KMS-11 (cell line): ENCODE results near the gene PPAT.

Source experiments
- H2AFZ ChIP-seq: fragments of 200-600 bp; sonication (generic); 2 replicates; pipeline ENCODE4 v1.6.1; 2016; ENCODE audit warnings: antibody characterized with exemption, mixed run types, low read depth
- H3K27ac ChIP-seq: fragments of 200-600 bp; sonication (generic); 2 replicates; pipeline ENCODE4 v1.6.1; 2016; ENCODE audit warnings: mild to moderate bottlenecking, mixed run types
- H3K27me3 ChIP-seq: fragments of 200-600 bp; sonication (generic); 2 replicates; pipeline ENCODE4 v1.6.1; 2017; ENCODE audit warnings: mild to moderate bottlenecking, low read depth, mixed run types, moderate library complexity; ENCODE audit not compliant: insufficient read depth
- H3K36me3 ChIP-seq: fragments of 200-600 bp; sonication (generic); 2 replicates; pipeline ENCODE4 v1.6.1; 2017; ENCODE audit warnings: mild to moderate bottlenecking, mixed run types; ENCODE audit not compliant: insufficient read depth
- H3K4me1 ChIP-seq: fragments of 200-600 bp; sonication (generic); 2 replicates; pipeline ENCODE4 v1.6.1; 2016; ENCODE audit warnings: mild to moderate bottlenecking, low read depth, mixed run types; ENCODE audit not compliant: poor library complexity, severe bottlenecking
- H3K4me2 ChIP-seq: fragments of 200-600 bp; sonication (generic); 2 replicates; pipeline ENCODE4 v1.7.0; 2016; ENCODE audit warnings: mild to moderate bottlenecking, mixed run types
- H3K4me3 ChIP-seq: fragments of 200-600 bp; sonication (generic); IDR thresholded peaks from 2 replicates; pipeline ENCODE4 v1.6.1; 2017; ENCODE audit warnings: low read depth, low read length, mixed read lengths; ENCODE audit not compliant: insufficient read depth
- H3K79me2 ChIP-seq: fragments of 200-600 bp; sonication (generic); 2 replicates; pipeline ENCODE4 v1.6.1; 2016; ENCODE audit warnings: low read depth, mixed run types; ENCODE audit not compliant: insufficient read depth
- H3K9ac ChIP-seq: fragments of 200-600 bp; sonication (generic); 2 replicates; pipeline ENCODE4 v1.6.1; 2016; ENCODE audit warnings: mild to moderate bottlenecking, mixed run types
- H4K20me1 ChIP-seq: fragments of 200-600 bp; sonication (generic); 2 replicates; pipeline ENCODE4 v1.6.1; 2016; ENCODE audit warnings: mild to moderate bottlenecking, mixed run types; ENCODE audit not compliant: insufficient read depth
- TF ChIP-seq, protein P1 (sequence below): fragments of 200-600 bp; sonication (generic); conservative IDR thresholded peaks from 2 replicates; pipeline ENCODE4 v1.6.1; 2017; ENCODE audit warnings: low read depth, mild to moderate bottlenecking, antibody characterized with exemption, low read length, moderate library complexity, mixed read lengths

PPAT gene

DNA sequence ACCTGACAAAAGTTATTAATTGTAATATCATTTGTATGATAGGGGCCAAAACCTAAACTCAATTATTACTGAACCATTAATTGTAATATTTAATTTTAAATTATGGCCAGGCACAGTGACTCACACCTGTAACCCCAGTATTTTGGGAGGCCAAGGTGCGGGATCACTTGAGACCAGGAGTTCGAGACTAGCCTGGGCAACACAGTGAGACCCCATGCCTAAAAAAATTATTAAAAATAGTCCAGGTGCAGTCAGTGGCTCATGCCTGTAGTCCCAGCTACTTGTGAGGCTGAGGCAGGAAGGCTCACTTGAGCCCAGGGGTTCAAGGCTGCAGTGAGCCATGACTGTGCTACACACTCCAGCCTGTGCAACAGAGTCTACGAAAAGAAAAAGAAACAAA is 18.0 kb downstream of the PPAT start:
- no peaks in the 10 kb centered on the region for H3K27me3 ChIP-seq
- no peak overlapping the region for H3K4me3 ChIP-seq
- H3K4me1 ChIP-seq, result peaks cover 19% of the 10 kb centered on the region
- peaks cover 32% of the 10 kb centered on the region for H4K20me1 ChIP-seq
- TF ChIP-seq, protein P1, sequence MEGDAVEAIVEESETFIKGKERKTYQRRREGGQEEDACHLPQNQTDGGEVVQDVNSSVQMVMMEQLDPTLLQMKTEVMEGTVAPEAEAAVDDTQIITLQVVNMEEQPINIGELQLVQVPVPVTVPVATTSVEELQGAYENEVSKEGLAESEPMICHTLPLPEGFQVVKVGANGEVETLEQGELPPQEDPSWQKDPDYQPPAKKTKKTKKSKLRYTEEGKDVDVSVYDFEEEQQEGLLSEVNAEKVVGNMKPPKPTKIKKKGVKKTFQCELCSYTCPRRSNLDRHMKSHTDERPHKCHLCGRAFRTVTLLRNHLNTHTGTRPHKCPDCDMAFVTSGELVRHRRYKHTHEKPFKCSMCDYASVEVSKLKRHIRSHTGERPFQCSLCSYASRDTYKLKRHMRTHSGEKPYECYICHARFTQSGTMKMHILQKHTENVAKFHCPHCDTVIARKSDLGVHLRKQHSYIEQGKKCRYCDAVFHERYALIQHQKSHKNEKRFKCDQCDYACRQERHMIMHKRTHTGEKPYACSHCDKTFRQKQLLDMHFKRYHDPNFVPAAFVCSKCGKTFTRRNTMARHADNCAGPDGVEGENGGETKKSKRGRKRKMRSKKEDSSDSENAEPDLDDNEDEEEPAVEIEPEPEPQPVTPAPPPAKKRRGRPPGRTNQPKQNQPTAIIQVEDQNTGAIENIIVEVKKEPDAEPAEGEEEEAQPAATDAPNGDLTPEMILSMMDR, result no peak
- no peaks in the 10 kb centered on the region for H3K36me3 ChIP-seq
- H3K4me2 ChIP-seq, result no peak overlapping the region
- peaks cover 97% of the 10 kb centered on the region for H3K79me2 ChIP-seq
- H3K9ac ChIP-seq, result no peak overlapping the region
- no peak overlapping the region for H3K27ac ChIP-seq
- H2AFZ ChIP-seq, result no peak overlapping the region

DNA sequence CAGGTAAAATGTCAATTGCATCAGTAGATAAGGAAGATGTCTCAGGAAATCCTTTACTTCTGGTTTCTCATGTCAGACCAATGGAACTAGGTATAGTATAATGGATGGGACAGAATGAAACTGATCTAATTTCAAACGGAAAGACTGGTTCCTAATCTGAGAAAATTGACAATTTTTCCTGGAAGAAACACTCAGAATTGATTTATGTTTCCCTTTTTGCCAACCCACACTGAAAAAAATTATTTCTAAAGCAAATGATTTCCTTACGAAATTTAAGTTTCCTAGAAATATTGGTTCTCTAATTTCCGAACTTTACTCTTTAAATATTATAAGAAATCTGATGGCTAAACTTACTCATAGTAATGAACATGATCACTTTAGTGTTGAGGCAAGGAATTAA is 19.1 kb downstream of the PPAT start:
- Histone ChIP-seq H3K4me2 (no peak overlapping the region), H3K4me3 (no peak overlapping the region), H3K79me2 (peaks cover 97% of the 10 kb centered on the region), H3K27ac (no peak overlapping the region), H3K27me3 (no peaks in the 10 kb centered on the region), H3K36me3 (no peaks in the 10 kb centered on the region), H3K4me1 (peaks cover 20% of the 10 kb centered on the region), H3K9ac (no peak overlapping the region), H4K20me1 (peaks cover 38% of the 10 kb centered on the region), H2AFZ (no peak overlapping the region)
- TF ChIP-seq, protein P1, result no peak

DNA sequence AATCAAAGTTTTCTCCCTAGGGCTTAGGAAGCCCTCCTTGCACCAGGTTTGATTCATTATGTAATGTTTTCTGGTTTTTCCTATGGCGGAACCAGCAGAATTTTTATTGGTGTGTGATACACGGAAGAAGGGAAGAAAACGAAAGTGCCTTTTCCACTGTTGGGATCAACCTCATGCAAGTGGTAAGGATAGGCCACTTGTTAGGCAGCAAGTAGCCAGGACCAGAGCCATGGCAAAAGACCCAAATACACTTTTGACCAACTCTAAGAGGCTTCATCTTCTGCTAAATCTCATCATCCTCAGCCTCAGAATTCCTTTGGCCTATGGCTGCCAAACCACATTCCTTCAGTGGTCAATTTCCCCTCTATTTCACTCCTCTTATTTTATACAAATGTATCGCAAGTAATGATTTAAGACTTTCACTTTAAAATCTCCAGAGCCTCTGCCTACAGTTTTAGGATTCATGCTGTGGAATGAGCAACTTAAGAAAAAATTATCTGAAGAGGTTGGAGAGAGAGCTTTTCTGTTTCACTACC is 21.2 kb downstream of the PPAT start:
- peaks cover 33% of the 10 kb centered on the region for H4K20me1 ChIP-seq
- no peak overlapping the region for H3K9ac ChIP-seq
- TF ChIP-seq, protein P1, result no peak
- no peaks in the 10 kb centered on the region for H3K36me3 ChIP-seq
- H3K27me3 ChIP-seq, result no peaks in the 10 kb centered on the region
- no peak overlapping the region for H3K4me2 ChIP-seq
- H2AFZ ChIP-seq, result no peak overlapping the region
- no peak overlapping the region for H3K27ac ChIP-seq
- H3K4me3 ChIP-seq, result no peak overlapping the region
- H3K79me2 ChIP-seq, result peaks cover 97% of the 10 kb centered on the region
- peaks cover 40% of the 10 kb centered on the region for H3K4me1 ChIP-seq

DNA sequence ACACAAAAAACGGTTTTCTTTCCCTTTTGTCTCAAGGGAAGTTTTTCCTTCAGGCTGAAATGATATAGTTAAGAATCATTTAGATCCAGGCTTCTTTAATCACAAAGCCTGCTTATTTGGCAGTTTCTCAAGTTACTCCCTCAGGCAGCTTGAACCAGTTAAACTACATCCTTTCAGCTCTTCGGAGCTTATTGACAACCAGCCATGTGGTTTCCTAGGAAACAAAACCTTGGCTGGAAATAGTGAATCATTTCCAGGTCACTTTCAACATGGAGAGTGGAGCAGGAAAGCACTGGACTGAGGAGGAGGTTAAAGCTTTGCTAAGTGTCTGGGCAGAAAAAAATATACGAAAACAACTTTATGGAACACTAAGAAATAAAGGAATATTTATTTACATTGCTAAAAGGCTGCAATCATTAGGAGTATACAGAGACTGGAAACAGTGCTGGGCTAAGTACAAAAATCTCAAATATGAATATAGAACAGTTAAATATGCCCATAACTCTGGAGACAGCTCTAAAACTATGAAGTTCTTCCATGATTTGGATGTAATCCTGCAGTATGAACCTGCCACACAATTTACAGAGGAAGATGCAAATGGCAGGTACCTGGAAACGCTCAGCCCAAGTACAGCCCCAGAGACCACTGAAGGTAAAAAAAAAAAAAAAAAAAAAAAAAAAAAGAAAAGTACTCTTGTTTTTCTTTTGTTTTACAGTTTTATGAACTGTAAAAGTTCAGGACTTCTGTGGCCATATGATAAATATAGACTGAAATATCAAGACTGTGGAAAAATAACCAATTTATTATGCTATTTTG is 25.0 kb downstream of the PPAT start:
- no peak overlapping the region for H3K27ac ChIP-seq
- H3K36me3 ChIP-seq, result no peaks in the 10 kb centered on the region; the same call in 1 of the 2 replicates
- TF ChIP-seq, protein P1, result no peak
- no peak overlapping the region for H3K4me3 ChIP-seq
- H2AFZ ChIP-seq, result no peak overlapping the region
- no peak overlapping the region for H3K4me2 ChIP-seq
- H3K27me3 ChIP-seq, result no peaks in the 10 kb centered on the region
- H4K20me1 ChIP-seq, result peaks cover 27% of the 10 kb centered on the region
- peaks cover 40% of the 10 kb centered on the region for H3K4me1 ChIP-seq
- H3K9ac ChIP-seq, result no peak overlapping the region
- peaks cover 87% of the 10 kb centered on the region for H3K79me2 ChIP-seq
